B cell (primary cell): ENCODE results near the gene PHEX. TPM values are rescaled to one million over a fixed set of nuclear protein-coding genes. Genes with fewer than 3 reads are reported as not detected.

ENCODE experiments used
- ATAC-seq: fragments of 200-7000 bp; cut with Tn5 transposase; one replicate; pipeline ENCODE4 v1.10.0; 2021; ENCODE audit warnings: low read depth, mild to moderate bottlenecking, moderate number of reproducible peaks, moderate library complexity
- CTCF ChIA-PET: fragments of 350-600 bp; sonication (Branson Sonifier 250); formaldehyde crosslinking; loops from one replicate; lab custom pipeline; 2021; ENCODE audit warnings: antibody characterized with exemption, inconsistent platforms; lab: Charles Lee
- POLR2A ChIA-PET: fragments of 350-600 bp; sonication (Branson Sonifier 250); formaldehyde crosslinking; loops from one replicate; lab custom pipeline; 2021; ENCODE audit warnings: antibody characterized with exemption; lab: Charles Lee
- DNase-seq: peaks from one replicate; pipeline ENCODE4 v3.0.0; 2013
- H2AFZ ChIP-seq: 2 replicates; pipeline ENCODE4 v1.6.1; 2012; ENCODE audit warnings: mild to moderate bottlenecking, low read depth, low read length; ENCODE audit not compliant: insufficient read depth, poor library complexity, severe bottlenecking
- H3K27ac ChIP-seq, 2 donors: 1 replicate in 1 of 2; 2 replicates in 1 of 2; pipeline ENCODE4 v1.5.1; 2012 to 2013; ENCODE audit warnings: low read length in 2 of 2, mild to moderate bottlenecking in 2 of 2, moderate library complexity in 1 of 2
- H3K27me3 ChIP-seq, 4 experiments: fragments of 200-600 bp in 1 of 4; sonication (generic) in 1 of 4; replicated peaks in 1 of 4; 1 replicate in 2 of 4; 2 replicates in 2 of 4; pipeline versions ENCODE4 v1.6.1 to v1.7.0; 2013 to 2016; ENCODE audit warnings: low read length in 3 of 4, mild to moderate bottlenecking in 2 of 4, mixed read lengths in 1 of 4, moderate library complexity in 1 of 4; ENCODE audit not compliant: insufficient read depth in 4 of 4, control insufficient read depth in 3 of 4; ENCODE audit errors: control extremely low read depth in 1 of 4
- H3K36me3 ChIP-seq, 2 experiments: replicated peaks in 1 of 2; 1 replicate in 1 of 2; 2 replicates in 1 of 2; pipeline versions ENCODE4 v1.6.1 to v1.7.1; 2013; ENCODE audit warnings: low read length in 1 of 2; ENCODE audit not compliant: insufficient read depth in 2 of 2, control insufficient read depth in 1 of 2; ENCODE audit errors: control extremely low read depth in 1 of 2, extremely low read depth in 1 of 2
- H3K4me1 ChIP-seq, 2 donors: fragments of 200-600 bp in 1 of 2; sonication (generic) in 1 of 2; 1 replicate in 1 of 2; 2 replicates in 1 of 2; pipeline versions ENCODE4 v1.5.1 to v1.6.1; 2013 to 2017; ENCODE audit warnings: low read length in 2 of 2; ENCODE audit not compliant: control insufficient read depth in 2 of 2, insufficient read depth in 2 of 2
- H3K4me2 ChIP-seq: replicated peaks from 2 replicates; pipeline ENCODE3; 2012; ENCODE audit warnings: mild to moderate bottlenecking, low read depth, low read length; ENCODE audit not compliant: poor library complexity, severe bottlenecking
- H3K4me3 ChIP-seq, 5 experiments: fragments of 200-600 bp in 1 of 5; sonication (generic) in 1 of 5; 1 replicate in 3 of 5; 2 replicates in 2 of 5; pipeline versions ENCODE4 v1.5.1 to v1.7.0; 2011 to 2016; ENCODE audit warnings: low read length in 4 of 5, mild to moderate bottlenecking in 4 of 5, low read depth in 2 of 5, control low read depth in 1 of 5, moderate library complexity in 1 of 5; ENCODE audit not compliant: insufficient read depth in 1 of 5; ENCODE audit errors: control extremely low read depth in 1 of 5, extremely low read depth in 1 of 5
- H3K79me2 ChIP-seq: fragments of 200-600 bp; sonication (generic); one replicate; pipeline ENCODE4 v1.6.0; 2016; ENCODE audit warnings: low read length; ENCODE audit not compliant: control insufficient read depth, insufficient read depth
- H3K9ac ChIP-seq: fragments of 200-600 bp; sonication (generic); 2 replicates; pipeline ENCODE4 v1.6.1; 2017; ENCODE audit warnings: mild to moderate bottlenecking, low read length, moderate library complexity
- H3K9me3 ChIP-seq, 3 donors: one replicate each; pipeline versions ENCODE4 v1.6.1 to v1.7.1; 2013; ENCODE audit warnings: low read length in 2 of 3; ENCODE audit not compliant: control insufficient read depth in 2 of 3, insufficient read depth in 1 of 3; ENCODE audit errors: control extremely low read depth in 1 of 3
- H4K20me1 ChIP-seq: 2 replicates; pipeline ENCODE4 v1.6.0; 2012; ENCODE audit warnings: mild to moderate bottlenecking, low read length; ENCODE audit not compliant: insufficient read depth, control insufficient read depth, poor library complexity, severe bottlenecking
- H3K27ac Mint-ChIP-seq: one replicate; pipeline ENCODE4 v1.8.0; 2021; ENCODE audit warnings: mixed read lengths
- H3K27me3 Mint-ChIP-seq: one replicate; pipeline ENCODE4 v1.8.0; 2021; ENCODE audit warnings: mixed read lengths
- H3K4me1 Mint-ChIP-seq: one replicate; pipeline ENCODE4 v1.8.0; 2021; ENCODE audit warnings: mixed read lengths
- H3K4me3 Mint-ChIP-seq: one replicate; pipeline ENCODE4 v1.8.0; 2021; ENCODE audit warnings: mixed read lengths
- H3K9me3 Mint-ChIP-seq: one replicate; pipeline ENCODE4 v1.8.0; 2022; ENCODE audit warnings: mixed read lengths; ENCODE audit not compliant: insufficient read depth
- CTCF ChIP-seq: fragments of 200-600 bp; IDR thresholded peaks from one replicate; pipeline ENCODE4 v1.8.0; 2022; ENCODE audit warnings: antibody characterized with exemption, mild to moderate bottlenecking
- EZH2 ChIP-seq: IDR thresholded peaks from 2 replicates; pipeline ENCODE4 v1.6.1; 2012; ENCODE audit warnings: borderline replicate concordance, low read depth, mild to moderate bottlenecking, moderate library complexity, low read length; ENCODE audit not compliant: insufficient read depth, poor library complexity, severe bottlenecking
- WGBS: methylation state at CpG from one replicate; pipeline ENCODE4 v1.1.5; 2013; ENCODE audit warnings: missing lambda C conversion rate; ENCODE audit not compliant: insufficient coverage; 5-methylcytosine and 5-hydroxymethylcytosine counted together
- intact Hi-C: fragments of 100-400 bp; cut with micrococcal nuclease; formaldehyde crosslinking; loops from one replicate; pipeline ENCODE4 v1.10.0; 2022
- polyA plus RNA-seq: library from polyadenylated mRNA; depleted of rRNA; stranded (reverse); fragments of >200 nt; gene quantifications from 2 replicates; pipeline ENCODE4 v1.2.3, GENCODE V29; 2012
- total RNA-seq, 2 donors: library from RNA; stranded (reverse); fragments of 120-200 nt in 1 of 2; gene quantifications; 1 replicate in 1 of 2; 2 replicates in 1 of 2; pipeline versions ENCODE4 v1.2.3 to v1.2.4, GENCODE V29; 2013 to 2022

PHEX gene
- total and polyA plus RNA-seq, 2 donors (not counting 1 experiment from before 2014, with no cell fraction given): 0.01 to 0.15 TPM

GRCh38 chrX:21998037-21998436 is 34.1 kb upstream of the PHEX start:
- H3K27me3 ChIP-seq: no peaks in the 10 kb centered on the region
- no peaks in the 10 kb centered on the region for H3K79me2 ChIP-seq
- no peak overlapping the region for H3K4me2 ChIP-seq
- H3K9ac ChIP-seq: no peak overlapping the region
- H2AFZ ChIP-seq: no peak overlapping the region
- no peaks in the 10 kb centered on the region for H3K9me3 Mint-ChIP-seq
- no peak overlapping the region for H3K4me3 ChIP-seq
- peaks cover 16% of the 10 kb centered on the region for H3K4me1 Mint-ChIP-seq
- ATAC-seq (no peak), DNase-seq (no peak)
- no peaks in the 10 kb centered on the region for H3K36me3 ChIP-seq
- H3K4me3 Mint-ChIP-seq: no peak overlapping the region
- H3K9me3 ChIP-seq: no peaks in the 10 kb centered on the region
- H3K27ac ChIP-seq: no peak overlapping the region
- TF ChIP-seq CTCF (no peak), EZH2 (no peak)
- H4K20me1 ChIP-seq: no peaks in the 10 kb centered on the region
- peaks cover 8 to 10% of the 10 kb centered on the region in 2 donors for H3K4me1 ChIP-seq
- intact Hi-C loops: no loop called here
- no peak overlapping the region for H3K27ac Mint-ChIP-seq
- H3K27me3 Mint-ChIP-seq: no peaks in the 10 kb centered on the region
- CTCF ChIA-PET: interaction anchor here (3.2 kb wide), 1 partner anchor 13 kb away, joined by 10 read pairs; no protein-coding TSS in a partner anchor
- WGBS: no CpG with 5 or more reads among the region's 4 CpGs
- POLR2A ChIA-PET: no interaction called here

- 95% methylated on average over 8 of the region's 10 CpGs for WGBS
- POLR2A ChIA-PET: no interaction called here
- intact Hi-C loops: no loop called here
- Histone ChIP-seq H3K36me3 (no peaks in the 10 kb centered on the region), H4K20me1 (no peaks in the 10 kb centered on the region), H3K4me3 (no peak overlapping the region), H3K9ac (no peak overlapping the region), H3K27ac (no peak overlapping the region), H2AFZ (no peak overlapping the region), H3K27me3 (no peaks in the 10 kb centered on the region), H3K4me2 (no peak overlapping the region), H3K4me1 (peaks cover 0 to 4% of the 10 kb centered on the region in 2 donors), H3K79me2 (no peaks in the 10 kb centered on the region), H3K9me3 (no peaks in the 10 kb centered on the region)
- CTCF ChIA-PET: no interaction called here
- DNase-seq (no peak), ATAC-seq (no peak)
- Mint-ChIP-seq H3K27ac (no peak overlapping the region), H3K4me1 (no peaks in the 10 kb centered on the region), H3K4me3 (no peak overlapping the region), H3K9me3 (no peaks in the 10 kb centered on the region), H3K27me3 (no peaks in the 10 kb centered on the region)
- no peak for TF ChIP-seq EZH2
- TF ChIP-seq CTCF: no peak
Measured at GRCh38 chrX:22004866-22005265, 27.3 kb upstream of the PHEX start.
